GM19452 (cell line): ENCODE data around the gene MT1F.
"Not testable (repeated sequence)": the region's sequence is repeated elsewhere in the genome, so short reads cannot be mapped to it uniquely, and the experiment has no call there.

Experiments used
- ATAC-seq: cut with Tn5 transposase; IDR thresholded peaks from one replicate; pipeline ENCODE4 v1.9.1; 2021; ENCODE audit not compliant: unreplicated experiment

Gene MT1F

GRCh38 chr16:56657555-56658326, at the start of gene MT1F:
Gene MT1F (plus strand): TSS chr16:56657959. CDS start chr16:56658059, 100 bp downstream.
- no peak for ATAC-seq

- peak; percentile 85 for ATAC-seq
Observed at GRCh38 chr16:56608043-56608875, 49.5 kb upstream of the MT1F start, which contains the start of gene MT2A. Gene MT2A (plus strand): TSS chr16:56608584. CDS start chr16:56608656, 72 bp downstream.

GRCh38 chr16:56608876-56609462, 48.8 kb upstream of the MT1F start:
- no peak for ATAC-seq

- peak; percentile 50 for ATAC-seq
Observed at GRCh38 chr16:56609463-56609921, 48.3 kb upstream of the MT1F start.

GRCh38 chr16:56610017-56610608, 47.6 kb upstream of the MT1F start:
- no peak for ATAC-seq

GRCh38 chr16:56610609-56611111, 47.1 kb upstream of the MT1F start:
- ATAC-seq = no peak

- ATAC-seq = no peak
Observed at GRCh38 chr16:56611281-56611833, 46.4 kb upstream of the MT1F start.

- ATAC-seq = no peak
Observed at GRCh38 chr16:56613706-56614105, 44.1 kb upstream of the MT1F start.

- no peak for ATAC-seq
Observed at GRCh38 chr16:56614549-56614991, 43.2 kb upstream of the MT1F start.

- ATAC-seq = no peak
Observed at GRCh38 chr16:56615353-56615752, 42.4 kb upstream of the MT1F start.

- ATAC-seq = no peak
Observed at GRCh38 chr16:56616608-56617211, 41.0 kb upstream of the MT1F start.

GRCh38 chr16:56617212-56618085, 40.3 kb upstream of the MT1F start:
- ATAC-seq = no peak

- no peak for ATAC-seq
Observed at GRCh38 chr16:56618138-56618537, 39.6 kb upstream of the MT1F start.

- no peak for ATAC-seq
Observed at GRCh38 chr16:56620339-56620897, 37.3 kb upstream of the MT1F start.

- not testable (repeated sequence) for ATAC-seq
Observed at GRCh38 chr16:56621665-56622445, 35.9 kb upstream of the MT1F start.

- ATAC-seq = not testable (repeated sequence)
Observed at GRCh38 chr16:56623184-56623583, 34.6 kb upstream of the MT1F start.

- no peak for ATAC-seq
Observed at GRCh38 chr16:56623637-56624036, 34.1 kb upstream of the MT1F start.
